HepG2 (cell line): ENCODE measurements around the gene LILRB3. TPM values are rescaled to one million over a fixed set of nuclear protein-coding genes. Genes with fewer than 3 reads are reported as not detected.

Experiments
- HDAC1 ChIP-seq: sonication (generic); formaldehyde crosslinking; IDR thresholded peaks from 2 replicates; pipeline ENCODE4 v1.5.1; 2020; ENCODE audit warnings: mild to moderate bottlenecking, missing genetic modification reagents
- IKZF4 ChIP-seq: sonication (generic); formaldehyde crosslinking; IDR thresholded peaks from 2 replicates; pipeline ENCODE4 v1.5.1; 2020; ENCODE audit warnings: borderline replicate concordance, mild to moderate bottlenecking, low read depth, missing genetic modification reagents; ENCODE audit errors: not compliant biosample characterization
- NFE2L2 ChIP-seq: fragments of 150-350 bp; IDR thresholded peaks from 2 replicates; pipeline ENCODE4 v1.6.1; 2014; ENCODE audit warnings: low read length
- ZNF446 ChIP-seq: sonication (generic); formaldehyde crosslinking; IDR thresholded peaks from 2 replicates; pipeline ENCODE4 v1.5.0; 2020; ENCODE audit warnings: mild to moderate bottlenecking, missing genetic modification reagents
- ZNF629 ChIP-seq: sonication (generic); formaldehyde crosslinking; conservative IDR thresholded peaks from 2 replicates; pipeline ENCODE4 v1.5.0; 2020; ENCODE audit warnings: missing genetic modification reagents
- polyA plus RNA-seq, 8 experiments: library from polyadenylated mRNA; depleted of rRNA in 3 of 8; stranded (reverse) in 7 of 8; unstranded in 1 of 8; fragments of >200 nt; fragmentation: Illumina TruSeq in 4 of 8; extraction: Trizol in 4 of 8; gene quantifications; 2 replicates each; pipeline versions ENCODE4 v1.2.1 to v1.2.3, GENCODE V29; 2011 to 2016; ENCODE audit warnings: low read depth in 4 of 8, missing spikeins in 1 of 8, mixed read lengths in 1 of 8; ENCODE audit not compliant: insufficient read depth in 1 of 8
- total RNA-seq, 5 experiments: library from RNA; depleted of rRNA; stranded (reverse); fragments of >200 nt; fragmentation: Illumina TruSeq; extraction: Trizol; gene quantifications; 2 replicates each; pipeline ENCODE4 v1.2.3, GENCODE V29; 2016; ENCODE audit warnings: low read depth in 1 of 5
- TF ChIP-seq, protein P1 (sequence below): sonication (generic); formaldehyde crosslinking; IDR thresholded peaks from 2 replicates; pipeline ENCODE4 v1.9.0; 2021; ENCODE audit warnings: missing genetic modification reagents, borderline replicate concordance
- TF ChIP-seq, protein P2 (sequence below): sonication (generic); formaldehyde crosslinking; IDR thresholded peaks from 2 replicates; pipeline ENCODE4 v1.4.0; 2020; ENCODE audit warnings: missing genetic modification reagents
- TF ChIP-seq, protein P3 (sequence below): IDR thresholded peaks from 2 replicates; pipeline ENCODE4 v1.6.1; 2012; ENCODE audit warnings: low read length, improper control_type of control experiment
- TF ChIP-seq, protein P4 (sequence below): sonication (generic); formaldehyde crosslinking; IDR thresholded peaks from 2 replicates; pipeline ENCODE4 v1.5.0; 2020; ENCODE audit warnings: mild to moderate bottlenecking, missing genetic modification reagents, borderline replicate concordance

Gene LILRB3
- total and polyA plus RNA-seq, 2 of the 13 experiments (the other 11 are each of a cell fraction or from before 2014, with no cell fraction given), result 0.22 TPM; not detected in 1

DNA sequence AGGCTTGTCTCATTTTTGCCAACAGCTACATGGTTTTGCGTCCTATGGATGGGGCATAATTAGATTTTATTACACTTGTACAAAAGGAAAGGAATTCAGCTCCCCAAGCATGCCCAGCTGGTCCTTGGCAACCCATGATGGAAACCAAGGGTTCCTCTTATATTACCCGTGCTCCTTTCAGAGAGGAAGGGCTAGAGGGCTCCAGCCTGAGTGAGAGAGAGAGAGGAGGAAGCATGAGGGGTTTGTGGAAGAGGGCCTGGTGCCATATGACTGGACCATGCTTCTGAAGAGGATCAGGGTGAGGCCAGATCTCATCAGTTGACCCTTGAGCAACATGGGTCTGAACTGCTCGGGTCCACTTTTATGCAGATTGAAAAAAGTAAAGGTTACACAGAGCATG is 25.7 kb downstream of the LILRB3 start (continued):
- TF ChIP-seq, protein P1, sequence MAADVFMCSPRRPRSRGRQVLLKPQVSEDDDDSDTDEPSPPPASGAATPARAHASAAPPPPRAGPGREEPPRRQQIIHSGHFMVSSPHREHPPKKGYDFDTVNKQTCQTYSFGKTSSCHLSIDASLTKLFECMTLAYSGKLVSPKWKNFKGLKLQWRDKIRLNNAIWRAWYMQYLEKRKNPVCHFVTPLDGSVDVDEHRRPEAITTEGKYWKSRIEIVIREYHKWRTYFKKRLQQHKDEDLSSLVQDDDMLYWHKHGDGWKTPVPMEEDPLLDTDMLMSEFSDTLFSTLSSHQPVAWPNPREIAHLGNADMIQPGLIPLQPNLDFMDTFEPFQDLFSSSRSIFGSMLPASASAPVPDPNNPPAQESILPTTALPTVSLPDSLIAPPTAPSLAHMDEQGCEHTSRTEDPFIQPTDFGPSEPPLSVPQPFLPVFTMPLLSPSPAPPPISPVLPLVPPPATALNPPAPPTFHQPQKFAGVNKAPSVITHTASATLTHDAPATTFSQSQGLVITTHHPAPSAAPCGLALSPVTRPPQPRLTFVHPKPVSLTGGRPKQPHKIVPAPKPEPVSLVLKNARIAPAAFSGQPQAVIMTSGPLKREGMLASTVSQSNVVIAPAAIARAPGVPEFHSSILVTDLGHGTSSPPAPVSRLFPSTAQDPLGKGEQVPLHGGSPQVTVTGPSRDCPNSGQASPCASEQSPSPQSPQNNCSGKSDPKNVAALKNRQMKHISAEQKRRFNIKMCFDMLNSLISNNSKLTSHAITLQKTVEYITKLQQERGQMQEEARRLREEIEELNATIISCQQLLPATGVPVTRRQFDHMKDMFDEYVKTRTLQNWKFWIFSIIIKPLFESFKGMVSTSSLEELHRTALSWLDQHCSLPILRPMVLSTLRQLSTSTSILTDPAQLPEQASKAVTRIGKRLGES (CRISPR knock-in tag), result no peak
- TF ChIP-seq, protein P2, sequence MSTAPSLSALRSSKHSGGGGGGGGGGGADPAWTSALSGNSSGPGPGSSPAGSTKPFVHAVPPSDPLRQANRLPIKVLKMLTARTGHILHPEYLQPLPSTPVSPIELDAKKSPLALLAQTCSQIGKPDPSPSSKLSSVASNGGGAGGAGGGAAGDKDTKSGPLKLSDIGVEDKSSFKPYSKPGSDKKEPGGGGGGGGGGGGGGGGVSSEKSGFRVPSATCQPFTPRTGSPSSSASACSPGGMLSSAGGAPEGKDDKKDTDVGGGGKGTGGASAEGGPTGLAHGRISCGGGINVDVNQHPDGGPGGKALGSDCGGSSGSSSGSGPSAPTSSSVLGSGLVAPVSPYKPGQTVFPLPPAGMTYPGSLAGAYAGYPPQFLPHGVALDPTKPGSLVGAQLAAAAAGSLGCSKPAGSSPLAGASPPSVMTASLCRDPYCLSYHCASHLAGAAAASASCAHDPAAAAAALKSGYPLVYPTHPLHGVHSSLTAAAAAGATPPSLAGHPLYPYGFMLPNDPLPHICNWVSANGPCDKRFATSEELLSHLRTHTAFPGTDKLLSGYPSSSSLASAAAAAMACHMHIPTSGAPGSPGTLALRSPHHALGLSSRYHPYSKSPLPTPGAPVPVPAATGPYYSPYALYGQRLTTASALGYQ (CRISPR knock-in tag), result no peak
- no peak for TF ChIP-seq HDAC1
- TF ChIP-seq, protein P3, sequence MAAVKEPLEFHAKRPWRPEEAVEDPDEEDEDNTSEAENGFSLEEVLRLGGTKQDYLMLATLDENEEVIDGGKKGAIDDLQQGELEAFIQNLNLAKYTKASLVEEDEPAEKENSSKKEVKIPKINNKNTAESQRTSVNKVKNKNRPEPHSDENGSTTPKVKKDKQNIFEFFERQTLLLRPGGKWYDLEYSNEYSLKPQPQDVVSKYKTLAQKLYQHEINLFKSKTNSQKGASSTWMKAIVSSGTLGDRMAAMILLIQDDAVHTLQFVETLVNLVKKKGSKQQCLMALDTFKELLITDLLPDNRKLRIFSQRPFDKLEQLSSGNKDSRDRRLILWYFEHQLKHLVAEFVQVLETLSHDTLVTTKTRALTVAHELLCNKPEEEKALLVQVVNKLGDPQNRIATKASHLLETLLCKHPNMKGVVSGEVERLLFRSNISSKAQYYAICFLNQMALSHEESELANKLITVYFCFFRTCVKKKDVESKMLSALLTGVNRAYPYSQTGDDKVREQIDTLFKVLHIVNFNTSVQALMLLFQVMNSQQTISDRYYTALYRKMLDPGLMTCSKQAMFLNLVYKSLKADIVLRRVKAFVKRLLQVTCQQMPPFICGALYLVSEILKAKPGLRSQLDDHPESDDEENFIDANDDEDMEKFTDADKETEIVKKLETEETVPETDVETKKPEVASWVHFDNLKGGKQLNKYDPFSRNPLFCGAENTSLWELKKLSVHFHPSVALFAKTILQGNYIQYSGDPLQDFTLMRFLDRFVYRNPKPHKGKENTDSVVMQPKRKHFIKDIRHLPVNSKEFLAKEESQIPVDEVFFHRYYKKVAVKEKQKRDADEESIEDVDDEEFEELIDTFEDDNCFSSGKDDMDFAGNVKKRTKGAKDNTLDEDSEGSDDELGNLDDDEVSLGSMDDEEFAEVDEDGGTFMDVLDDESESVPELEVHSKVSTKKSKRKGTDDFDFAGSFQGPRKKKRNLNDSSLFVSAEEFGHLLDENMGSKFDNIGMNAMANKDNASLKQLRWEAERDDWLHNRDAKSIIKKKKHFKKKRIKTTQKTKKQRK, result no peak
- TF ChIP-seq NFE2L2, result no peak
- no peak for TF ChIP-seq ZNF446 (CRISPR knock-in tag)
- no peak for TF ChIP-seq IKZF4
- TF ChIP-seq ZNF629 (CRISPR knock-in tag), result no peak
- TF ChIP-seq, protein P4, sequence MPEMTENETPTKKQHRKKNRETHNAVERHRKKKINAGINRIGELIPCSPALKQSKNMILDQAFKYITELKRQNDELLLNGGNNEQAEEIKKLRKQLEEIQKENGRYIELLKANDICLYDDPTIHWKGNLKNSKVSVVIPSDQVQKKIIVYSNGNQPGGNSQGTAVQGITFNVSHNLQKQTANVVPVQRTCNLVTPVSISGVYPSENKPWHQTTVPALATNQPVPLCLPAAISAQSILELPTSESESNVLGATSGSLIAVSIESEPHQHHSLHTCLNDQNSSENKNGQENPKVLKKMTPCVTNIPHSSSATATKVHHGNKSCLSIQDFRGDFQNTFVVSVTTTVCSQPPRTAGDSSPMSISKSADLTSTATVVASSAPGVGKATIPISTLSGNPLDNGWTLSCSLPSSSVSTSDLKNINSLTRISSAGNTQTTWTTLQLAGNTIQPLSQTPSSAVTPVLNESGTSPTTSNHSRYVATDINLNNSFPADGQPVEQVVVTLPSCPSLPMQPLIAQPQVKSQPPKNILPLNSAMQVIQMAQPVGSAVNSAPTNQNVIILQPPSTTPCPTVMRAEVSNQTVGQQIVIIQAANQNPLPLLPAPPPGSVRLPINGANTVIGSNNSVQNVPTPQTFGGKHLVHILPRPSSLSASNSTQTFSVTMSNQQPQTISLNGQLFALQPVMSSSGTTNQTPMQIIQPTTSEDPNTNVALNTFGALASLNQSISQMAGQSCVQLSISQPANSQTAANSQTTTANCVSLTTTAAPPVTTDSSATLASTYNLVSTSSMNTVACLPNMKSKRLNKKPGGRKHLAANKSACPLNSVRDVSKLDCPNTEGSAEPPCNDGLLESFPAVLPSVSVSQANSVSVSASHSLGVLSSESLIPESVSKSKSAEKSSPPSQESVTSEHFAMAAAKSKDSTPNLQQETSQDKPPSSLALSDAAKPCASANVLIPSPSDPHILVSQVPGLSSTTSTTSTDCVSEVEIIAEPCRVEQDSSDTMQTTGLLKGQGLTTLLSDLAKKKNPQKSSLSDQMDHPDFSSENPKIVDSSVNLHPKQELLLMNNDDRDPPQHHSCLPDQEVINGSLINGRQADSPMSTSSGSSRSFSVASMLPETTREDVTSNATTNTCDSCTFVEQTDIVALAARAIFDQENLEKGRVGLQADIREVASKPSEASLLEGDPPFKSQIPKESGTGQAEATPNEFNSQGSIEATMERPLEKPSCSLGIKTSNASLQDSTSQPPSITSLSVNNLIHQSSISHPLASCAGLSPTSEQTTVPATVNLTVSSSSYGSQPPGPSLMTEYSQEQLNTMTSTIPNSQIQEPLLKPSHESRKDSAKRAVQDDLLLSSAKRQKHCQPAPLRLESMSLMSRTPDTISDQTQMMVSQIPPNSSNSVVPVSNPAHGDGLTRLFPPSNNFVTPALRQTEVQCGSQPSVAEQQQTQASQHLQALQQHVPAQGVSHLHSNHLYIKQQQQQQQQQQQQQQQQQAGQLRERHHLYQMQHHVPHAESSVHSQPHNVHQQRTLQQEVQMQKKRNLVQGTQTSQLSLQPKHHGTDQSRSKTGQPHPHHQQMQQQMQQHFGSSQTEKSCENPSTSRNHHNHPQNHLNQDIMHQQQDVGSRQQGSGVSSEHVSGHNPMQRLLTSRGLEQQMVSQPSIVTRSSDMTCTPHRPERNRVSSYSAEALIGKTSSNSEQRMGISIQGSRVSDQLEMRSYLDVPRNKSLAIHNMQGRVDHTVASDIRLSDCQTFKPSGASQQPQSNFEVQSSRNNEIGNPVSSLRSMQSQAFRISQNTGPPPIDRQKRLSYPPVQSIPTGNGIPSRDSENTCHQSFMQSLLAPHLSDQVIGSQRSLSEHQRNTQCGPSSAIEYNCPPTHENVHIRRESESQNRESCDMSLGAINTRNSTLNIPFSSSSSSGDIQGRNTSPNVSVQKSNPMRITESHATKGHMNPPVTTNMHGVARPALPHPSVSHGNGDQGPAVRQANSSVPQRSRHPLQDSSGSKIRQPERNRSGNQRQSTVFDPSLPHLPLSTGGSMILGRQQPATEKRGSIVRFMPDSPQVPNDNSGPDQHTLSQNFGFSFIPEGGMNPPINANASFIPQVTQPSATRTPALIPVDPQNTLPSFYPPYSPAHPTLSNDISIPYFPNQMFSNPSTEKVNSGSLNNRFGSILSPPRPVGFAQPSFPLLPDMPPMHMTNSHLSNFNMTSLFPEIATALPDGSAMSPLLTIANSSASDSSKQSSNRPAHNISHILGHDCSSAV (CRISPR knock-in tag), result no peak
